ENCODE data around the gene UGT1A6.

DNA sequence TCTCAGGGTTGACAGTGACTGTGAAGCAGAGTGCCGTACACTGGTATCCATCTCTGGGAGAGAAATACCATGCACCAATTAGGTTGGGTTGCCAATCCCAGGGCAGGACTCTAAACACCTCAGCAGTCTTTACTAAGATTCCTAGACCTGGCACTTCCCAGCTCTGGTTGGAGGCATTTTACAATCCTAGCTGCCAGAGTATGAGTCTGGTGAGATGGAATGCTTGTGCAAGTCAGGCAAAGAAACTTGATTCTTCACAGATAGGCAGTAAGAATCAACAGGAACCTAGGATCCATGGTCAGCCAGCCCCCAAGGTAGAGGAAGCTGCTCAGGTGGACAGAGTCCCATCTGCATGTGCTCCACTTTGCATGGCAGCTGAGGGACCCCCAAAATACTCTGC is 14.0 kb downstream of the UGT1A6 start:
- TF ChIP-seq, protein P1, sequence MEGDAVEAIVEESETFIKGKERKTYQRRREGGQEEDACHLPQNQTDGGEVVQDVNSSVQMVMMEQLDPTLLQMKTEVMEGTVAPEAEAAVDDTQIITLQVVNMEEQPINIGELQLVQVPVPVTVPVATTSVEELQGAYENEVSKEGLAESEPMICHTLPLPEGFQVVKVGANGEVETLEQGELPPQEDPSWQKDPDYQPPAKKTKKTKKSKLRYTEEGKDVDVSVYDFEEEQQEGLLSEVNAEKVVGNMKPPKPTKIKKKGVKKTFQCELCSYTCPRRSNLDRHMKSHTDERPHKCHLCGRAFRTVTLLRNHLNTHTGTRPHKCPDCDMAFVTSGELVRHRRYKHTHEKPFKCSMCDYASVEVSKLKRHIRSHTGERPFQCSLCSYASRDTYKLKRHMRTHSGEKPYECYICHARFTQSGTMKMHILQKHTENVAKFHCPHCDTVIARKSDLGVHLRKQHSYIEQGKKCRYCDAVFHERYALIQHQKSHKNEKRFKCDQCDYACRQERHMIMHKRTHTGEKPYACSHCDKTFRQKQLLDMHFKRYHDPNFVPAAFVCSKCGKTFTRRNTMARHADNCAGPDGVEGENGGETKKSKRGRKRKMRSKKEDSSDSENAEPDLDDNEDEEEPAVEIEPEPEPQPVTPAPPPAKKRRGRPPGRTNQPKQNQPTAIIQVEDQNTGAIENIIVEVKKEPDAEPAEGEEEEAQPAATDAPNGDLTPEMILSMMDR (IDR thresholded peaks at IDR 0.05; ENCODE audit: extremely low read depth in 1 of 2, insufficient read depth in 1 of 2, low read depth in 1 of 2, low read length in 2 of 2) = no peak
- no peak for TF ChIP-seq EZH2 (IDR thresholded peaks at IDR 0.05; ENCODE audit: borderline replicate concordance, low read depth, low read length, severe bottlenecking)
- TF ChIP-seq FOS (IDR thresholded peaks at IDR 0.05; ENCODE audit: borderline replicate concordance, insufficient read depth, low read length) = no peak
- TF ChIP-seq, protein P2, sequence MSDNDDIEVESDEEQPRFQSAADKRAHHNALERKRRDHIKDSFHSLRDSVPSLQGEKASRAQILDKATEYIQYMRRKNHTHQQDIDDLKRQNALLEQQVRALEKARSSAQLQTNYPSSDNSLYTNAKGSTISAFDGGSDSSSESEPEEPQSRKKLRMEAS (IDR thresholded peaks at IDR 0.05; ENCODE audit: insufficient read depth, insufficient read length) = no peak
- no peak for TF ChIP-seq POLR2AphosphoS5 (IDR thresholded peaks at IDR 0.05; ENCODE audit: insufficient read depth, low read depth, low read length)
- no peak for TF ChIP-seq JUN (IDR thresholded peaks at IDR 0.05; ENCODE audit: borderline replicate concordance, insufficient read depth, insufficient read length, low read depth)
- no peak for TF ChIP-seq POLR2A (IDR thresholded peaks at IDR 0.05; ENCODE audit: low read depth, low read length)
- no peak for TF ChIP-seq MYC (IDR thresholded peaks at IDR 0.05; ENCODE audit: low read depth, low read length)
- no peak for TF ChIP-seq GATA2 (IDR thresholded peaks at IDR 0.05; ENCODE audit: insufficient read depth, insufficient read length, low read depth, low read length)
